Upper lobe of left lung (tissue), 4 donors: ENCODE data around the gene ARSD.

Experiments used
- CTCF ChIP-seq, 6 experiments: fragments of 450-650 bp in 4 of 6; fragments of 200-600 bp in 2 of 6; sonication (generic) in 2 of 6; IDR thresholded peaks; one replicate each; pipeline ENCODE4 v1.5.1; 2016 to 2019; ENCODE audit warnings: antibody characterized with exemption in 6 of 6
- EP300 ChIP-seq, 4 donors: sonication (generic); formaldehyde crosslinking; IDR thresholded peaks; one replicate each; pipeline ENCODE4 v1.5.1; 2017; ENCODE audit warnings: antibody characterized with exemption in 4 of 4, control low read depth in 2 of 4
- POLR2A ChIP-seq, 4 donors: fragments of 450-650 bp; IDR thresholded peaks; one replicate each; pipeline ENCODE4 v1.5.1; 2016 to 2017; ENCODE audit warnings: antibody characterized with exemption in 4 of 4, mild to moderate bottlenecking in 2 of 4

GRCh38 chrX:2888309-2888708, 40.8 kb downstream of the ARSD start:
- TF ChIP-seq POLR2A (IDR thresholded peaks at IDR 0.05): no peak
- TF ChIP-seq CTCF (IDR thresholded peaks at IDR 0.05): no peak
- no peak for TF ChIP-seq EP300 (IDR thresholded peaks at IDR 0.05)
